GM19468 (cell line): Measurements from ENCODE around the gene SH3PXD2B.

Experiments used
- ATAC-seq: cut with Tn5 transposase; IDR thresholded peaks from one replicate; pipeline ENCODE4 v1.9.1; 2021; ENCODE audit warnings: mild to moderate bottlenecking, moderate library complexity, moderate number of reproducible peaks; ENCODE audit not compliant: unreplicated experiment; ENCODE audit errors: extremely low read depth

SH3PXD2B gene

GRCh38 chr5:172438319-172438668 lies 16.0 kb downstream of the SH3PXD2B start:
- ATAC-seq: no peak

- ATAC-seq: no peak
Observed at GRCh38 chr5:172437445-172438318, 16.6 kb downstream of the SH3PXD2B start.

- ATAC-seq: no peak
Observed at GRCh38 chr5:172436879-172437369, 17.4 kb downstream of the SH3PXD2B start.

- ATAC-seq: no peak
Observed at GRCh38 chr5:172436078-172436878, 18.0 kb downstream of the SH3PXD2B start.

- ATAC-seq: no peak
Observed at GRCh38 chr5:172435362-172436077, 18.8 kb downstream of the SH3PXD2B start.

GRCh38 chr5:172434251-172434650 lies 20.1 kb downstream of the SH3PXD2B start:
- ATAC-seq: no peak

GRCh38 chr5:172433513-172433912 lies 20.8 kb downstream of the SH3PXD2B start:
- no peak for ATAC-seq

- ATAC-seq: no peak
Observed at GRCh38 chr5:172433071-172433470, 21.3 kb downstream of the SH3PXD2B start.

- ATAC-seq: no peak
Observed at GRCh38 chr5:172430354-172430753, 24.0 kb downstream of the SH3PXD2B start.

GRCh38 chr5:172429201-172429940 lies 25.0 kb downstream of the SH3PXD2B start:
- no peak for ATAC-seq

- ATAC-seq: no peak
Observed at GRCh38 chr5:172428224-172429166, 25.8 kb downstream of the SH3PXD2B start.

GRCh38 chr5:172427202-172427601 lies 27.1 kb downstream of the SH3PXD2B start:
- no peak for ATAC-seq

- no peak for ATAC-seq
Observed at GRCh38 chr5:172426086-172426485, 28.2 kb downstream of the SH3PXD2B start.

- no peak for ATAC-seq
Observed at GRCh38 chr5:172425402-172425801, 28.9 kb downstream of the SH3PXD2B start.

GRCh38 chr5:172424808-172425207 lies 29.5 kb downstream of the SH3PXD2B start:
- no peak for ATAC-seq

- no peak for ATAC-seq
Observed at GRCh38 chr5:172424111-172424490, 30.2 kb downstream of the SH3PXD2B start.

- no peak for ATAC-seq
Observed at GRCh38 chr5:172423379-172424110, 30.8 kb downstream of the SH3PXD2B start.

GRCh38 chr5:172422255-172422654 lies 32.1 kb downstream of the SH3PXD2B start:
- ATAC-seq: no peak
